MCF 10A (cell line): ENCODE measurements around the gene ADCY7. TPM values are rescaled to one million over a fixed set of nuclear protein-coding genes. Genes with fewer than 3 reads are reported as not detected.

Experiments
- BruUV-seq: library from RNA; stranded (reverse); fragments of 400-500 nt; replicated peaks from 2 replicates; lab custom pipeline; 2021; lab: Mats Ljungman, UMichigan
- CTCF ChIA-PET: fragments of 300-600 bp; sonication (Branson Sonifier 250); formaldehyde crosslinking; extraction: SDS; loops from one replicate; lab custom pipeline; 2021; ENCODE audit warnings: antibody characterized with exemption, inconsistent platforms; lab: Yijun Ruan, JAX
- POLR2A ChIA-PET: fragments of 300-600, 350-650 bp; sonication (Branson Sonifier 250); formaldehyde crosslinking; extraction: SDS; loops from one replicate; lab custom pipeline; 2020; ENCODE audit warnings: antibody characterized with exemption, inconsistent platforms; lab: Yijun Ruan, JAX
- DNase-seq: peaks from one replicate; pipeline ENCODE4 v3.0.0-alpha.2; 2018; ENCODE audit not compliant: unreplicated experiment
- H3K27ac Mint-ChIP-seq: one replicate; pipeline ENCODE4 v1.8.0; 2022; ENCODE audit warnings: mild to moderate bottlenecking, low read depth, mixed read lengths; ENCODE audit not compliant: unreplicated experiment
- H3K27me3 Mint-ChIP-seq: one replicate; pipeline ENCODE4 v1.8.0; 2022; ENCODE audit warnings: mixed read lengths; ENCODE audit not compliant: insufficient read depth, unreplicated experiment
- H3K36me3 Mint-ChIP-seq: one replicate; pipeline ENCODE4 v1.8.0; 2022; ENCODE audit warnings: mild to moderate bottlenecking, moderate library complexity, mixed read lengths; ENCODE audit not compliant: insufficient read depth, unreplicated experiment
- H3K4me1 Mint-ChIP-seq: one replicate; pipeline ENCODE4 v1.8.0; 2022; ENCODE audit warnings: mixed read lengths; ENCODE audit not compliant: insufficient read depth, unreplicated experiment
- H3K4me3 Mint-ChIP-seq: one replicate; pipeline ENCODE4 v1.8.0; 2022; ENCODE audit warnings: mild to moderate bottlenecking, moderate library complexity, mixed read lengths; ENCODE audit not compliant: unreplicated experiment
- H3K9me3 Mint-ChIP-seq: one replicate; pipeline ENCODE4 v1.8.0; 2022; ENCODE audit warnings: mixed read lengths; ENCODE audit not compliant: unreplicated experiment
- CTCF ChIP-seq: fragments of 200-600 bp; IDR thresholded peaks from one replicate; pipeline ENCODE4 v1.8.0; 2022; ENCODE audit warnings: antibody characterized with exemption, mild to moderate bottlenecking; ENCODE audit not compliant: unreplicated experiment
- intact Hi-C: fragments of 100-400 bp; cut with micrococcal nuclease; formaldehyde crosslinking; loops from 2 replicates; pipeline ENCODE4 v1.14.1; 2022
- total RNA-seq: library from RNA; stranded (reverse); gene quantifications from 2 replicates; pipeline ENCODE4 v1.2.3, GENCODE V29; 2022

The ADCY7 gene
- total RNA-seq, 1 experiment from 2014 or later = 32.9 TPM

- BruUV-seq = no TSS peak
- Mint-ChIP-seq H3K36me3 (peaks cover 67% of the 10 kb centered on the region), H3K27me3 (no peaks in the 10 kb centered on the region), H3K27ac (no peak overlapping the region), H3K4me1 (no peaks in the 10 kb centered on the region), H3K4me3 (no peak overlapping the region), H3K9me3 (no peaks in the 10 kb centered on the region)
- ChIA-PET CTCF (interaction anchor here (0.8 kb wide), 1 partner anchor 10 kb away, joined by 3 read pairs; no protein-coding TSS in a partner anchor), POLR2A (interaction anchor here (1.6 kb wide), 1 partner anchor 23 kb away, joined by 3 read pairs; no protein-coding TSS in a partner anchor)
- TF ChIP-seq CTCF = no peak
- no peak for DNase-seq
- intact Hi-C loops = no loop called here
Observed at GRCh38 chr16:50227120-50227519, 39.2 kb upstream of the ADCY7 start.

GRCh38 chr16:50227665-50228064 is 38.7 kb upstream of the ADCY7 start:
- TF ChIP-seq CTCF = no peak
- no peak for DNase-seq
- intact Hi-C loops = no loop called here
- H3K4me1 Mint-ChIP-seq = no peaks in the 10 kb centered on the region
- BruUV-seq = no TSS peak
- H3K27me3 Mint-ChIP-seq = no peaks in the 10 kb centered on the region
- peaks cover 68% of the 10 kb centered on the region for H3K36me3 Mint-ChIP-seq
- POLR2A ChIA-PET = interaction anchor here (1.5 to 1.6 kb wide), 2 partner anchors 15 to 23 kb away, joined by 3 to 4 read pairs; no protein-coding TSS in a partner anchor
- H3K4me3 Mint-ChIP-seq = no peak overlapping the region
- CTCF ChIA-PET = interaction anchor here (0.8 to 2.1 kb wide), 3 partner anchors 9 to 437 kb away, joined by 3 to 7 read pairs (median 5); no protein-coding TSS in a partner anchor
- no peak overlapping the region for H3K27ac Mint-ChIP-seq
- no peaks in the 10 kb centered on the region for H3K9me3 Mint-ChIP-seq

GRCh38 chr16:50228364-50228868 is 37.9 kb upstream of the ADCY7 start:
- ChIA-PET CTCF (interaction anchor here (0.6 to 2.1 kb wide), 3 partner anchors 12 to 436 kb away, joined by 3 to 7 read pairs (median 5); no protein-coding TSS in a partner anchor), POLR2A (interaction anchor here (0.7 to 1.6 kb wide), 3 partner anchors 14 to 415 kb away, joined by 3 to 4 read pairs (median 3); no protein-coding TSS in a partner anchor)
- intact Hi-C loops = no loop called here
- no peak overlapping the region for H3K27ac Mint-ChIP-seq
- no peak for TF ChIP-seq CTCF
- BruUV-seq = no TSS peak
- H3K4me1 Mint-ChIP-seq = no peaks in the 10 kb centered on the region
- DNase-seq = no peak
- H3K36me3 Mint-ChIP-seq = peaks cover 62% of the 10 kb centered on the region
- no peaks in the 10 kb centered on the region for H3K27me3 Mint-ChIP-seq
- no peak overlapping the region for H3K4me3 Mint-ChIP-seq
- no peaks in the 10 kb centered on the region for H3K9me3 Mint-ChIP-seq

- H3K27ac Mint-ChIP-seq = no peak overlapping the region
- intact Hi-C loops = no loop called here
- peaks cover 5% of the 10 kb centered on the region for H3K4me1 Mint-ChIP-seq
- no peak for TF ChIP-seq CTCF
- H3K27me3 Mint-ChIP-seq = no peaks in the 10 kb centered on the region
- H3K9me3 Mint-ChIP-seq = no peaks in the 10 kb centered on the region
- no peak overlapping the region for H3K4me3 Mint-ChIP-seq
- ChIA-PET CTCF (interaction anchor here (1.6 to 2.1 kb wide), 2 partner anchors 125 to 435 kb away, joined by 5 to 7 read pairs; no protein-coding TSS in a partner anchor), POLR2A (interaction anchor here (0.7 to 1.5 kb wide), 3 partner anchors 13 to 512 kb away, joined by 3 to 4 read pairs (median 3); no protein-coding TSS in a partner anchor)
- no peak for DNase-seq
- BruUV-seq = no TSS peak
- peaks cover 62% of the 10 kb centered on the region for H3K36me3 Mint-ChIP-seq
Observed at GRCh38 chr16:50229149-50229726, 37.1 kb upstream of the ADCY7 start.
